ENCODE results near the gene CFAP20DC. TPM values are rescaled to one million over a fixed set of nuclear protein-coding genes. Genes with fewer than 3 reads are reported as not detected.

Gene CFAP20DC
- total and polyA plus RNA-seq, 2 of the 13 experiments (the other 11 are each of a cell fraction or from before 2014, with no cell fraction given) = not detected

DNA sequence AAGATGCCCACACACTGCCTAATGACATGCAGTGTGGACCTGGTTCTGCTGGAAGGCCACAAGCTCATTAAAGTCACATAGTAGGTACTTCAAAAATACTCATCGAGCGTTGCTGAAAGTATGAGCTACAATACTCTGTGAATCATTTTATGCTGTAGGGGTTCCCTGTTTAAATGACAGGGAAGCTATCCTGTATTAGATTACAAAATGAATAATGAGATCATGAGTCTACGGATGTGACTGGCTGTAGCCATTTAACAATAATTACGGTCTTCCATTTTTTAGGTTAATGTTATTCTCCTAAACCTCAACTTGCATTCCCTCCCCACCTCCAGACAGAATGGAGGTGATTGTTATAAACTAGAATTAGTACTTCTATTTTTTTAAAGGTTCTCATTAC lies 255.1 kb downstream of the CFAP20DC start:
- no peak overlapping the region for H2AFZ ChIP-seq (ENCODE audit: low read length)
- no peak overlapping the region for H3K9ac ChIP-seq (ENCODE audit: insufficient read depth, low read depth, low read length)
- ATAC-seq (no peak), FAIRE-seq (no peak), DNase-seq (ENCODE audit: low spot score) (no peak)
- H4K20me1 ChIP-seq (ENCODE audit: insufficient read depth, low read length) = no peaks in the 10 kb centered on the region
- H3K27ac ChIP-seq (ENCODE audit: extremely low read length, insufficient read depth, low read length) = no peak overlapping the region
- POLR2A ChIA-PET = no interaction called here
- H3K4me2 ChIP-seq (ENCODE audit: low read depth, low read length) = no peak overlapping the region
- TF ChIP-seq ZNF549 (CRISPR knock-in tag; IDR thresholded peaks at IDR 0.05) (no peak), ETV6 (CRISPR knock-in tag; conservative IDR thresholded peaks at IDR 0.05) (no peak), ZNF224 (CRISPR knock-in tag; IDR thresholded peaks at IDR 0.05) (no peak), MXD3 (CRISPR knock-in tag; IDR thresholded peaks at IDR 0.05) (no peak), ZFP1 (CRISPR knock-in tag; IDR thresholded peaks at IDR 0.05) (no peak), RBAK (CRISPR knock-in tag; IDR thresholded peaks at IDR 0.05) (no peak), POLR2AphosphoS5 (IDR thresholded peaks at IDR 0.05; ENCODE audit: low read depth, low read length) (no peak), PHF20 (CRISPR knock-in tag; IDR thresholded peaks at IDR 0.05) (no peak), ZNF841 (CRISPR knock-in tag; IDR thresholded peaks at IDR 0.05; ENCODE audit: borderline replicate concordance) (no peak), ZNF530 (CRISPR knock-in tag; IDR thresholded peaks at IDR 0.05; ENCODE audit: low read depth) (no peak), SSRP1 (CRISPR knock-in tag; IDR thresholded peaks at IDR 0.05) (no peak)
- TF ChIP-seq, protein P1, sequence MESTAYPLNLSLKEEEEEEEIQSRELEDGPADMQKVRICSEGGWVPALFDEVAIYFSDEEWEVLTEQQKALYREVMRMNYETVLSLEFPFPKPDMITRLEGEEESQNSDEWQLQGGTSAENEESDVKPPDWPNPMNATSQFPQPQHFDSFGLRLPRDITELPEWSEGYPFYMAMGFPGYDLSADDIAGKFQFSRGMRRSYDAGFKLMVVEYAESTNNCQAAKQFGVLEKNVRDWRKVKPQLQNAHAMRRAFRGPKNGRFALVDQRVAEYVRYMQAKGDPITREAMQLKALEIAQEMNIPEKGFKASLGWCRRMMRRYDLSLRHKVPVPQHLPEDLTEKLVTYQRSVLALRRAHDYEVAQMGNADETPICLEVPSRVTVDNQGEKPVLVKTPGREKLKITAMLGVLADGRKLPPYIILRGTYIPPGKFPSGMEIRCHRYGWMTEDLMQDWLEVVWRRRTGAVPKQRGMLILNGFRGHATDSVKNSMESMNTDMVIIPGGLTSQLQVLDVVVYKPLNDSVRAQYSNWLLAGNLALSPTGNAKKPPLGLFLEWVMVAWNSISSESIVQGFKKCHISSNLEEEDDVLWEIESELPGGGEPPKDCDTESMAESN (CRISPR knock-in tag; conservative IDR thresholded peaks at IDR 0.05) = no peak
- TF ChIP-seq, protein P2, sequence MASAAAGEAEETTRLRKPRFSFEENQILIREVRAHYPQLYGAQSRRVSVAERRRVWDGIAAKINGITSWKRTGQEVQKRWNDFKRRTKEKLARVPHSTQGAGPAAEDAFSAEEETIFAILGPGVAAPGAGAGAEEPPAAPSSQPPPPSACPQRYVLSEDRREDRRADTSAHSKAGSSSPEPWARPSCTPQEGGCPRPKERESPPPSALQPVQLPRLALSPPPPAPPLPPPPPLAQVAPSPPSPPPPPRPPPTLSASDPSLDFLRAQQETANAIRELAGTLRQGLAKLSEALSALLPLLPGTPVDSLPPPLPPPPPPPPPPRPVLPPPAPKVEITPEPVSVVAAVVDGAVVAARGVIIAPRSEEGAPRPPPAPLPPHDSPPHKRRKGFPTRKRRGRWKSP (CRISPR knock-in tag; IDR thresholded peaks at IDR 0.05) = no peak
- no peaks in the 10 kb centered on the region for H3K9me3 ChIP-seq (ENCODE audit: low read length)
- BruUV-seq (replicated peaks) = no TSS peak
- in situ Hi-C loops (cut with HindIII; ENCODE audit: extremely low pct_ligation_motif_present, low pct_unique_long_range_greater_than_20kb) (no loop called here), intact Hi-C loops (cut with micrococcal nuclease; ENCODE audit: unreplicated experiment) (no loop called here)
- no peaks in the 10 kb centered on the region for H3K79me2 ChIP-seq (ENCODE audit: insufficient read depth, low read length)
- peaks cover 13% of the 10 kb centered on the region; the same call in 1 of the 2 replicates for H3K4me1 ChIP-seq (ENCODE audit: insufficient read depth, low read length)
- H3K27me3 ChIP-seq (ENCODE audit: control insufficient read depth in 1 of 2, insufficient read depth in 2 of 2, low read length in 2 of 2) = no peaks in the 10 kb centered on the region
- H3K4me3 ChIP-seq (replicated peaks in 1 of 3; ENCODE audit: insufficient read depth in 1 of 3, low read depth in 2 of 3, low read length in 3 of 3) = no peak overlapping the region
- H3K36me3 ChIP-seq (replicated peaks in 1 of 2; ENCODE audit: control insufficient read depth in 1 of 2, insufficient read depth in 2 of 2, low read length in 2 of 2) = no peaks in the 10 kb centered on the region
- CTCF ChIA-PET (ENCODE audit: low intra/inter-chr PET ratio, low total read pairs) = no interaction called here
- WGBS (ENCODE audit: low lambda C conversion rate) = 87% methylated on average over 4 of the region's 4 CpGs

Data from HepG2 (cell line).